H9 (cell line): Measurements from ENCODE around the gene PDE4B. TPM values are rescaled to one million over a fixed set of nuclear protein-coding genes. Genes with fewer than 3 reads are reported as not detected.

Source experiments
- DNase-seq: peaks from one replicate; pipeline ENCODE4 v3.0.0-alpha.2; 2017
- H2AFZ ChIP-seq: one replicate; pipeline ENCODE4 v1.6.1; 2013; ENCODE audit warnings: mild to moderate bottlenecking, low read length, control low read depth, moderate library complexity
- H2AK5ac ChIP-seq: 2 replicates; pipeline ENCODE4 v1.6.1; 2013; ENCODE audit warnings: low read length, control low read depth, mixed read lengths; ENCODE audit not compliant: insufficient read length
- H2BK120ac ChIP-seq: one replicate; pipeline ENCODE4 v1.6.1; 2013; ENCODE audit warnings: low read depth, mild to moderate bottlenecking, low read length, control low read depth, inconsistent platforms; ENCODE audit not compliant: poor library complexity, severe bottlenecking
- H2BK12ac ChIP-seq: 2 replicates; pipeline ENCODE4 v1.6.1; 2013; ENCODE audit warnings: low read length, control low read depth, mixed read lengths, low read depth; ENCODE audit not compliant: insufficient read length
- H2BK15ac ChIP-seq: 2 replicates; pipeline ENCODE4 v1.6.1; 2013; ENCODE audit warnings: low read depth, low read length, control low read depth
- H2BK20ac ChIP-seq: one replicate; pipeline ENCODE4 v1.6.1; 2013; ENCODE audit warnings: low read depth, mild to moderate bottlenecking, low read length, control low read depth, inconsistent platforms; ENCODE audit not compliant: poor library complexity, severe bottlenecking
- H2BK5ac ChIP-seq: 2 replicates; pipeline ENCODE4 v1.6.1; 2013; ENCODE audit warnings: low read length, control low read depth, mixed read lengths; ENCODE audit not compliant: insufficient read length
- H3K14ac ChIP-seq: 2 replicates; pipeline ENCODE4 v1.6.1; 2013; ENCODE audit warnings: low read length, control low read depth; ENCODE audit not compliant: insufficient read depth
- H3K18ac ChIP-seq: 2 replicates; pipeline ENCODE4 v1.6.1; 2013; ENCODE audit warnings: low read depth, mild to moderate bottlenecking, mixed read lengths, low read length, control low read depth; ENCODE audit not compliant: insufficient read length
- H3K23ac ChIP-seq: 2 replicates; pipeline ENCODE4 v1.6.1; 2013; ENCODE audit warnings: low read length, control low read depth, mixed read lengths, low read depth; ENCODE audit not compliant: insufficient read length
- H3K23me2 ChIP-seq: 2 replicates; pipeline ENCODE4 v1.6.1; 2013; ENCODE audit warnings: low read depth, mild to moderate bottlenecking, mixed read lengths, low read length, control low read depth; ENCODE audit not compliant: insufficient read length, poor library complexity, severe bottlenecking
- H3K27ac ChIP-seq: 2 replicates; pipeline ENCODE4 v1.5.1; 2013; ENCODE audit warnings: low read length, control low read depth, mixed read lengths, low read depth; ENCODE audit not compliant: insufficient read length
- H3K27me3 ChIP-seq: 2 replicates; pipeline ENCODE4 v1.6.1; 2013; ENCODE audit warnings: low read length, control low read depth, inconsistent platforms; ENCODE audit not compliant: insufficient read depth
- H3K4ac ChIP-seq: 2 replicates; pipeline ENCODE4 v1.6.1; 2013; ENCODE audit warnings: low read depth, mild to moderate bottlenecking, control low read depth, inconsistent platforms, low read length, moderate library complexity
- H3K4me1 ChIP-seq: 2 replicates; pipeline ENCODE4 v1.6.1; 2013; ENCODE audit warnings: low read length, control low read depth, inconsistent platforms; ENCODE audit not compliant: insufficient read depth
- H3K4me2 ChIP-seq: 2 replicates; pipeline ENCODE4 v1.6.1; 2013; ENCODE audit warnings: low read length, control low read depth, mixed read lengths; ENCODE audit not compliant: insufficient read length, insufficient read depth
- H3K56ac ChIP-seq: 2 replicates; pipeline ENCODE4 v1.6.1; 2013; ENCODE audit warnings: low read depth, mild to moderate bottlenecking, mixed read lengths, low read length, control low read depth; ENCODE audit not compliant: insufficient read length
- H3K79me1 ChIP-seq: 2 replicates; pipeline ENCODE4 v1.6.1; 2013; ENCODE audit warnings: low read depth, mild to moderate bottlenecking, moderate library complexity, low read length, control low read depth, inconsistent platforms; ENCODE audit not compliant: insufficient read depth, poor library complexity, severe bottlenecking
- H3K79me2 ChIP-seq: 2 replicates; pipeline ENCODE4 v1.6.1; 2013; ENCODE audit warnings: low read length, control low read depth, inconsistent platforms; ENCODE audit not compliant: insufficient read depth
- H3K9ac ChIP-seq: 2 replicates; pipeline ENCODE4 v1.6.1; 2013; ENCODE audit warnings: low read length, control low read depth, mixed read lengths; ENCODE audit not compliant: insufficient read length; ENCODE audit errors: extremely low read depth
- H3K9me3 ChIP-seq: one replicate; pipeline ENCODE4 v1.6.1; 2013; ENCODE audit warnings: low read depth, low read length, inconsistent platforms; ENCODE audit not compliant: control insufficient read depth
- H3T11ph ChIP-seq: one replicate; pipeline ENCODE4 v1.6.1; 2013; ENCODE audit warnings: mild to moderate bottlenecking, low read length, control low read depth, inconsistent platforms
- H4K20me1 ChIP-seq: one replicate; pipeline ENCODE4 v1.6.1; 2013; ENCODE audit not compliant: control insufficient read depth, insufficient read length, insufficient read depth
- H4K5ac ChIP-seq: 2 replicates; pipeline ENCODE4 v1.6.1; 2013; ENCODE audit warnings: low read depth, mild to moderate bottlenecking, mixed read lengths, low read length, control low read depth; ENCODE audit not compliant: insufficient read length
- H4K8ac ChIP-seq: replicated peaks from 2 replicates; pipeline ENCODE4 v1.6.1; 2013; ENCODE audit warnings: low read length, control low read depth, mixed read lengths, low read depth; ENCODE audit not compliant: insufficient read length
- H4K91ac ChIP-seq: 2 replicates; pipeline ENCODE4 v1.6.1; 2013; ENCODE audit warnings: low read depth, mild to moderate bottlenecking, moderate library complexity, mixed read lengths, low read length, control low read depth; ENCODE audit not compliant: insufficient read length
- H3K27ac Mint-ChIP-seq, 3 experiments: 2 replicates in 2 of 3; 3 replicates in 1 of 3; pipeline ENCODE4 v1.8.0; 2020 to 2021; ENCODE audit warnings: mixed read lengths in 3 of 3, mild to moderate bottlenecking in 1 of 3, moderate library complexity in 1 of 3
- H3K27me3 Mint-ChIP-seq: 2 replicates; pipeline ENCODE4 v1.8.0; 2021; ENCODE audit warnings: low read depth, mild to moderate bottlenecking, moderate library complexity, mixed read lengths
- H3K36me3 Mint-ChIP-seq, 3 experiments: 2 replicates in 2 of 3; 3 replicates in 1 of 3; pipeline ENCODE4 v1.8.0; 2020 to 2021; ENCODE audit warnings: low read depth in 3 of 3, mixed read lengths in 3 of 3; ENCODE audit not compliant: insufficient read depth in 1 of 3
- H3K4me1 Mint-ChIP-seq, 2 experiments: 2 replicates each; pipeline ENCODE4 v1.8.0; 2020; ENCODE audit warnings: mixed read lengths in 2 of 2
- H3K4me3 Mint-ChIP-seq, 2 experiments: 2 replicates in 1 of 2; 3 replicates in 1 of 2; pipeline ENCODE4 v1.8.0; 2020 to 2021; ENCODE audit warnings: mild to moderate bottlenecking in 2 of 2, mixed read lengths in 2 of 2, moderate library complexity in 1 of 2
- H3K9me3 Mint-ChIP-seq, 2 experiments: 2 replicates in 1 of 2; 3 replicates in 1 of 2; pipeline ENCODE4 v1.8.0; 2020; ENCODE audit warnings: mild to moderate bottlenecking in 2 of 2, mixed read lengths in 2 of 2, moderate library complexity in 1 of 2
- CTCF ChIP-seq: fragments of 200-600 bp; sonication (generic); conservative IDR thresholded peaks from 3 replicates; pipeline ENCODE4 v1.8.0; 2021; ENCODE audit warnings: antibody characterized with exemption, mild to moderate bottlenecking
- WGBS: extraction: QIAGEN DNeasy Blood & Tissue Kit; methylation state at CpG from one replicate; pipeline ENCODE4 v1.1.7; 2013; ENCODE audit warnings: missing lambda C conversion rate, low lambda C conversion rate, mixed read lengths; ENCODE audit not compliant: insufficient read length; ENCODE audit errors: extremely low coverage; 5-methylcytosine and 5-hydroxymethylcytosine counted together
- total RNA-seq: library from RNA; stranded (reverse); gene quantifications from 2 replicates; pipeline ENCODE4 v1.2.1, GENCODE V29; 2021

The PDE4B gene
- total RNA-seq, 1 experiment from 2014 or later, result 19.8 TPM

GRCh38 chr1:66415281-66415680 is 622.6 kb downstream of the PDE4B start:
- H4K20me1 ChIP-seq, result no peaks in the 10 kb centered on the region
- H2BK120ac ChIP-seq, result no peak overlapping the region
- H3K27me3 ChIP-seq, result no peaks in the 10 kb centered on the region; the same call in 1 of the 2 replicates
- no peak overlapping the region for H3K18ac ChIP-seq
- no peak overlapping the region for H2AK5ac ChIP-seq
- no peaks in the 10 kb centered on the region for H3K4me1 ChIP-seq
- H3K27ac ChIP-seq, result no peak overlapping the region
- H2BK15ac ChIP-seq, result no peak overlapping the region
- no peaks in the 10 kb centered on the region for H3K23me2 ChIP-seq
- no peak overlapping the region for H3K23ac ChIP-seq
- no peak overlapping the region for H2BK5ac ChIP-seq
- no peak overlapping the region for H2AFZ ChIP-seq
- H3K79me2 ChIP-seq, result no peaks in the 10 kb centered on the region
- DNase-seq, result no peak
- H3K9me3 ChIP-seq, result peaks cover 23% of the 10 kb centered on the region
- peaks cover 10 to 47% (median 33%) of the 10 kb centered on the region in 3 experiments; a peak in 6 of 7 replicates for H3K36me3 Mint-ChIP-seq
- peaks cover 5% of the 10 kb centered on the region for H3K27me3 Mint-ChIP-seq
- no peak overlapping the region for H4K8ac ChIP-seq
- no peak overlapping the region for H3K4me2 ChIP-seq
- H3K9me3 Mint-ChIP-seq, result peaks cover 38 to 40% of the 10 kb centered on the region in 2 experiments
- no peak overlapping the region for H4K91ac ChIP-seq
- H3K14ac ChIP-seq, result no peak overlapping the region
- no peak for TF ChIP-seq CTCF
- no peak overlapping the region for H3K9ac ChIP-seq
- no peak overlapping the region for H3K56ac ChIP-seq
- no CpG with 5 or more reads among the region's 2 CpGs for WGBS
- no peak overlapping the region for H2BK12ac ChIP-seq
- H4K5ac ChIP-seq, result no peak overlapping the region
- H3K4ac ChIP-seq, result no peak overlapping the region
- H2BK20ac ChIP-seq, result no peak overlapping the region
- H3K79me1 ChIP-seq, result no peaks in the 10 kb centered on the region
- peaks cover 9 to 10% of the 10 kb centered on the region in 2 experiments for H3K4me1 Mint-ChIP-seq
- H3K4me3 Mint-ChIP-seq, result no peak overlapping the region
- H3T11ph ChIP-seq, result no peak overlapping the region
- H3K27ac Mint-ChIP-seq, result no peak overlapping the region
